ENCODE data around the gene PRXL2A.
"Not testable (repeated sequence)": the region's sequence is repeated elsewhere in the genome, so short reads cannot be mapped to it uniquely, and the experiment has no call there.

PRXL2A gene

DNA sequence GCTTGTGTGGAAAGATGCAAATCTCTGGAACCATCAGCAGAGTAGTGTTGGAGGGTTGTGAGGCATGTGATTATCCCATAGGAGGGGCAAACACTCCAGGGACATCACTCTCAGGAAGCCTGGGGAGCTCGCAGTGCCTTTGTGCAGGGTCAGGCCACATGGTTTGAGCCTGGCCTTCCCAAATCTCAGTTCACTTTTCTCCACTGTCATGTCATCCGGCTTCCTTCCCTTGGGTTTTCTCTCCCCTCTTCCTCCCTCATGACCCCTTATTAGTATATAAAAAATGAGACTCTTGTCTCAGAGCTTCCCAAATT is 66.2 kb downstream of the PRXL2A start:
- no peak for DNase-seq (ENCODE audit: low read depth, low spot score)
- no CpG with 5 or more reads among the region's 2 CpGs for WGBS (ENCODE audit: insufficient coverage, insufficient read length)
- Histone ChIP-seq H3K4me1 (ENCODE audit: control insufficient read depth, insufficient read depth, low read length) (peaks cover 11% of the 10 kb centered on the region), H3K9me3 (ENCODE audit: control insufficient read depth, insufficient read depth, low read length) (no peaks in the 10 kb centered on the region), H3K36me3 (ENCODE audit: control insufficient read depth, insufficient read depth, low read length) (no peaks in the 10 kb centered on the region), H3K27me3 (ENCODE audit: control insufficient read depth, insufficient read depth, low read length) (no peaks in the 10 kb centered on the region), H3K4me3 (ENCODE audit: low read length) (no peak overlapping the region), H3K27ac (ENCODE audit: low read length) (no peak overlapping the region)

DNA sequence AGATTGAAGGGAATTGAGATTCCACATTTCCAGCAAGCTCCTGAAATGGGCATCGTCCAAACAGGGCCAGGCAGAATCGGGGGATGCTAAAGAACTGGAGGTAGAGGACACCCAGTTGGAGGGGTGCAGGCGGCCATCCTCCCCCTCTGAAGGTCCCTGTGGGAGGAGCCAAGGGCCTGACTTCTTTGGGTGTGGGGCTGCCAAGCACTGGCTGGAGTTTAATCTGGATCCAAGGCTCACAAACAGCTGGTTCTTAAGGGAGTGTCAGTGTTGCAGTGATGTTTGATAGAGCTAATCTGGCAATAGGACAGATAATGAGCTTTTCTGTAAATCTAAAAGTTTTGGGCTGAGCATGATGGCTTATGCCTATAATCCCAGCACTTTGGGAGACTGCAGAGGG is 66.6 kb downstream of the PRXL2A start:
- Histone ChIP-seq H3K27me3 (ENCODE audit: control insufficient read depth, insufficient read depth, low read length) (no peaks in the 10 kb centered on the region), H3K4me1 (ENCODE audit: control insufficient read depth, insufficient read depth, low read length) (peaks cover 11% of the 10 kb centered on the region), H3K4me3 (ENCODE audit: low read length) (no peak overlapping the region), H3K36me3 (ENCODE audit: control insufficient read depth, insufficient read depth, low read length) (no peaks in the 10 kb centered on the region), H3K9me3 (ENCODE audit: control insufficient read depth, insufficient read depth, low read length) (no peaks in the 10 kb centered on the region), H3K27ac (ENCODE audit: low read length) (no peak overlapping the region)
- DNase-seq (ENCODE audit: low read depth, low spot score): no peak
- no CpG with 5 or more reads among the region's 3 CpGs for WGBS (ENCODE audit: insufficient coverage, insufficient read length)

DNA sequence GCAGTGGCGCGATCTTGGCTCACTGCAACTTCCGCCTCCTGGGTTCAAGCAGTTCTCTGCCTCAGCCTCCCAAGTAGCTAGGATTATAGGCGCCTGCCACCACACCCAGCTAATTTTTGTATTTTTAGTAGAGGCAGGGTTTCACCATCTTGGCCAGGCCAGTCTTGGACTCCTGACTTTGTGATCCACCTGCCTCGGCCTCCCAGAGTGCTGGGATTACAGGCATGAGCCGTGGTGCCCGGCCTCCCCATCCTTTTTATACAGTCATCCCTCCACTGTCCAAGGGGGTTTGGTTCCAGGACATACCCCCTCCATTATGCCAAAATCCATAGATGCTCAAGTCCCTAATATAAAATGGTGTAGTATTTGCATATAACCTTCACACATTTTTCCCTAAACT is 67.3 kb downstream of the PRXL2A start:
- not testable (repeated sequence) for H3K27me3 ChIP-seq (ENCODE audit: control insufficient read depth, insufficient read depth, low read length); H3K36me3 ChIP-seq (ENCODE audit: control insufficient read depth, insufficient read depth, low read length); H3K9me3 ChIP-seq (ENCODE audit: control insufficient read depth, insufficient read depth, low read length); DNase-seq (ENCODE audit: low read depth, low spot score); H3K27ac ChIP-seq (ENCODE audit: low read length); H3K4me3 ChIP-seq (ENCODE audit: low read length)
- H3K4me1 ChIP-seq (ENCODE audit: control insufficient read depth, insufficient read depth, low read length): peaks cover 11% of the 10 kb centered on the region
- no CpG with 5 or more reads among the region's 7 CpGs for WGBS (ENCODE audit: insufficient coverage, insufficient read length)

DNA sequence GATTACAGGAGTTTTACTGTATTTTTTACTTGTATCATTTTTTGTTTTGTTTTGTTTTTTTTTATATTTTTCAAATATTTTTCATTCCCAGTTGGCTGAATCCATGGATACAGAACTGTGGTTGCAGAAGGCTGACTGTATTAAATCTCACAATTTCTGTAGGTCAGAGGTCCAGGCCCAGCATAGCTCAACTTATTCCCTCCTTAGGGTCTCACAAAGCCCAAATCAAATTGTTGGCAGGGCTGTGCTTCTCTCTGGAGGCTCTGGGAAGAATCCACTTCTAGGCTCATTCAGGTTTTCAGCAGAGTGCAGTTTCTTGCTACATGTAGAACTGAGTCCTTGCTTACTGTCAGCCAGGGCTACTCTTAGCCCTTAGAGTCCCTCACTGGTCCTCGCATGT is 68.3 kb downstream of the PRXL2A start:
- Histone ChIP-seq H3K4me3 (ENCODE audit: low read length) (no peak overlapping the region), H3K4me1 (ENCODE audit: control insufficient read depth, insufficient read depth, low read length) (peaks cover 11% of the 10 kb centered on the region), H3K27ac (ENCODE audit: low read length) (no peak overlapping the region), H3K36me3 (ENCODE audit: control insufficient read depth, insufficient read depth, low read length) (no peaks in the 10 kb centered on the region), H3K9me3 (ENCODE audit: control insufficient read depth, insufficient read depth, low read length) (no peaks in the 10 kb centered on the region), H3K27me3 (ENCODE audit: control insufficient read depth, insufficient read depth, low read length) (no peaks in the 10 kb centered on the region)
- no peak for DNase-seq (ENCODE audit: low read depth, low spot score)
- no CpG with 5 or more reads among the region's 1 CpG for WGBS (ENCODE audit: insufficient coverage, insufficient read length)

DNA sequence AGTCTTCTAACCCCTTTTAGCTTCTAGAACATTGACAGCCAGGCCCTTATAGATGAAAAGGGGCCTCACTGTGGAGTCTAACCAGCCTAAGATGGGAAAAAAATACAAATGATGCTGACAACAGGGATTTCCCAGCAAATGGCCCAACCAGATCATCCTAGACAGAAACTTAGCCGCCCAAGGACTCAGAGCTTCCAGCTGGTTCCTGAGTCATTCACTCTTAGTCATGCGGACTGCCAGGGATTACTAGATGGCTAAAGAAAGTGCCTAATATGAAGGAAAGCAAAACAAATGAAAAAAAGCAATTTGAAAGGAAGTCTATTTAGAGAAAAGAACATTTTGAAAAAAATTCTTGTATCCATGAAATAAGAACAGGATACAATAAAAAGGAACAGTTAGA is 69.5 kb downstream of the PRXL2A start:
- no peak overlapping the region for H3K27ac ChIP-seq (ENCODE audit: low read length)
- H3K27me3 ChIP-seq (ENCODE audit: control insufficient read depth, insufficient read depth, low read length): no peaks in the 10 kb centered on the region
- H3K4me3 ChIP-seq (ENCODE audit: low read length): no peak overlapping the region
- H3K36me3 ChIP-seq (ENCODE audit: control insufficient read depth, insufficient read depth, low read length): no peaks in the 10 kb centered on the region
- H3K9me3 ChIP-seq (ENCODE audit: control insufficient read depth, insufficient read depth, low read length): no peaks in the 10 kb centered on the region
- DNase-seq (ENCODE audit: low read depth, low spot score): no peak
- WGBS (ENCODE audit: insufficient coverage, insufficient read length): no CpG with 5 or more reads among the region's 2 CpGs
- H3K4me1 ChIP-seq (ENCODE audit: control insufficient read depth, insufficient read depth, low read length): peaks cover 11% of the 10 kb centered on the region

DNA sequence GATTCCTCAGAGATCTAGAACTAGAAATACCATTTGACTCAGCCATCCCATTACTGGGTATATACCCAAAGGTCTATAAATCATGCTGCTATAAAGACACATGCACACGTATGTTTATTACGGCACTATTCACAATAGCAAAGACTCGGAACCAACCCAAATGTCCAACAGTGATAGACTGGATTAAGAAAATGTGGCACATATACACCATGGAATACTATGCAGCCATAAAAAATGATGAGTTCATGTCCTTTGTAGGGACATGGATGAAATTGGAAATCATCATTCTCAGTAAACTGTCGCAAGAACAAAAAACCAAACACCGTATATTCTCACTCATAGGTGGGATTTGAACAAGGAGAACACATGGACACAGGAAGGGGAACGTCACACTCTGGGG is 72.0 kb downstream of the PRXL2A start:
- DNase-seq (ENCODE audit: low read depth, low spot score); H3K27me3 ChIP-seq (ENCODE audit: control insufficient read depth, insufficient read depth, low read length); H3K4me3 ChIP-seq (ENCODE audit: low read length); H3K4me1 ChIP-seq (ENCODE audit: control insufficient read depth, insufficient read depth, low read length); H3K9me3 ChIP-seq (ENCODE audit: control insufficient read depth, insufficient read depth, low read length); H3K27ac ChIP-seq (ENCODE audit: low read length); H3K36me3 ChIP-seq (ENCODE audit: control insufficient read depth, insufficient read depth, low read length): not testable (repeated sequence)
- WGBS (ENCODE audit: insufficient coverage, insufficient read length): no CpG with 5 or more reads among the region's 6 CpGs

DNA sequence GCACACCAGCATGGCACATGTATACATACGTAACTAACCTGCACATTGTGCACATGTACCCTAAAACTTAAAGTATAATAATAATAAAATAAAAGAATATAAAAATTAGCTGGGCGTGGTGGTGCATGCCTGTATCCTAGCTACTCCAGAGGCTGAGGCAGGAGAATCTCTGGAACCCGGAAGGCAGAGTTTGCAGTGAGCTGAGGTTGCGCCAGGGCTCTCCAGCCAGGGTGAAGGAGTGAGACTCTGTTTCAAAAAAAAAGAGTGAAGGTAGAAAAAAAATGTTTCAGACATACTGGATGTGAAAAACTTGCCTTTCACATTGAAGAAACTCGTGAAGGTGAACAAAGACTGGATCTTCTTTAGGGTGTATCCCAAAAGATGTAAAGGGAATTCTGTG is 72.5 kb downstream of the PRXL2A start:
- DNase-seq (ENCODE audit: low read depth, low spot score): no peak
- H3K9me3 ChIP-seq (ENCODE audit: control insufficient read depth, insufficient read depth, low read length): no peaks in the 10 kb centered on the region
- WGBS (ENCODE audit: insufficient coverage, insufficient read length): no CpG with 5 or more reads among the region's 5 CpGs
- peaks cover 1% of the 10 kb centered on the region for H3K4me1 ChIP-seq (ENCODE audit: control insufficient read depth, insufficient read depth, low read length)
- H3K27me3 ChIP-seq (ENCODE audit: control insufficient read depth, insufficient read depth, low read length): no peaks in the 10 kb centered on the region
- H3K4me3 ChIP-seq (ENCODE audit: low read length): no peak overlapping the region
- no peak overlapping the region for H3K27ac ChIP-seq (ENCODE audit: low read length)
- no peaks in the 10 kb centered on the region for H3K36me3 ChIP-seq (ENCODE audit: control insufficient read depth, insufficient read depth, low read length)

DNA sequence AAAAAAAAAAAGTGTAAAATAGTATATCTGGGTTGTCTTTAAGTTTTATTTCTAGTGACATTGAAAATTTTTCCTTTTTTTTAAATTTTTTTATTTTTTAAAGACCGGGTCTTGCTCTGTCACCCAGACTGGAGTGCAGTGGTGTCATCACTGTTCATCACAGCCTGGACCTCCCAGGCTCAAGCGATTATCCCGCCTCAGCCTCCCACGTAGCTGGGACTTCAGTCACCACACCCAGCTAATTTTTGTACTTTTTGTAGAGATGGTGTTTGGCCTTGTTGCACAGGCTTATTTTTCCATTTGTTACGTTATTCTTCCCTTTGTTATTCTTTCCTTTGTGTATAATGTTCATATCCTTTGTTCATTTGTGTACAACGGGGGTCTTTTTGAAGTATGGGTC is 75.9 kb downstream of the PRXL2A start:
- Histone ChIP-seq H3K36me3 (ENCODE audit: control insufficient read depth, insufficient read depth, low read length) (no peaks in the 10 kb centered on the region; the same call in 1 of the 2 replicates), H3K9me3 (ENCODE audit: control insufficient read depth, insufficient read depth, low read length) (no peaks in the 10 kb centered on the region), H3K4me3 (ENCODE audit: low read length) (no peak overlapping the region), H3K27ac (ENCODE audit: low read length) (no peak overlapping the region), H3K27me3 (ENCODE audit: control insufficient read depth, insufficient read depth, low read length) (no peaks in the 10 kb centered on the region), H3K4me1 (ENCODE audit: control insufficient read depth, insufficient read depth, low read length) (peaks cover 6% of the 10 kb centered on the region)
- DNase-seq (ENCODE audit: low read depth, low spot score): no peak
- no CpG with 5 or more reads among the region's 6 CpGs for WGBS (ENCODE audit: insufficient coverage, insufficient read length)

DNA sequence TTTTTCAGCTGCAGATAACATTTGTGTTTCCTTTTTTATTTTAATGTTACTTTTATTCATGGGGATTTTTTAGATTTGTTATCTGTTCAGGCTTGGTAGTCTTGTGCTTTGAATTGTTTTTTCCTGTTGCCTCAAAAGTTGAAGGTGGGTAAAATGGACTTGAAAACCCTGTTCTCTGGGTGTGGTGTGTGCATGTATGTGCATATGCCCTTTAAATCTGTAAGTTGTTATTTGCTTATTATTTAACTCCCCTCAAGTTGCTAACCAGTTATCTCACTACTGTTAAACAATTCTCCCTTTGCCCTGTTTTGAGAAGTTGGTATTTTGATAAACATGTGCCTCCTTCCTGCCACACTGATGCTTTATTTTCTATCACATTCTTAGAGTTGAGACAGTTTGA is 76.3 kb downstream of the PRXL2A start:
- DNase-seq (ENCODE audit: low read depth, low spot score): no peak
- Histone ChIP-seq H3K27me3 (ENCODE audit: control insufficient read depth, insufficient read depth, low read length) (no peaks in the 10 kb centered on the region), H3K9me3 (ENCODE audit: control insufficient read depth, insufficient read depth, low read length) (no peaks in the 10 kb centered on the region), H3K4me3 (ENCODE audit: low read length) (no peak overlapping the region), H3K4me1 (ENCODE audit: control insufficient read depth, insufficient read depth, low read length) (peaks cover 6% of the 10 kb centered on the region), H3K36me3 (ENCODE audit: control insufficient read depth, insufficient read depth, low read length) (no peaks in the 10 kb centered on the region; the same call in 1 of the 2 replicates), H3K27ac (ENCODE audit: low read length) (no peak overlapping the region)

DNA sequence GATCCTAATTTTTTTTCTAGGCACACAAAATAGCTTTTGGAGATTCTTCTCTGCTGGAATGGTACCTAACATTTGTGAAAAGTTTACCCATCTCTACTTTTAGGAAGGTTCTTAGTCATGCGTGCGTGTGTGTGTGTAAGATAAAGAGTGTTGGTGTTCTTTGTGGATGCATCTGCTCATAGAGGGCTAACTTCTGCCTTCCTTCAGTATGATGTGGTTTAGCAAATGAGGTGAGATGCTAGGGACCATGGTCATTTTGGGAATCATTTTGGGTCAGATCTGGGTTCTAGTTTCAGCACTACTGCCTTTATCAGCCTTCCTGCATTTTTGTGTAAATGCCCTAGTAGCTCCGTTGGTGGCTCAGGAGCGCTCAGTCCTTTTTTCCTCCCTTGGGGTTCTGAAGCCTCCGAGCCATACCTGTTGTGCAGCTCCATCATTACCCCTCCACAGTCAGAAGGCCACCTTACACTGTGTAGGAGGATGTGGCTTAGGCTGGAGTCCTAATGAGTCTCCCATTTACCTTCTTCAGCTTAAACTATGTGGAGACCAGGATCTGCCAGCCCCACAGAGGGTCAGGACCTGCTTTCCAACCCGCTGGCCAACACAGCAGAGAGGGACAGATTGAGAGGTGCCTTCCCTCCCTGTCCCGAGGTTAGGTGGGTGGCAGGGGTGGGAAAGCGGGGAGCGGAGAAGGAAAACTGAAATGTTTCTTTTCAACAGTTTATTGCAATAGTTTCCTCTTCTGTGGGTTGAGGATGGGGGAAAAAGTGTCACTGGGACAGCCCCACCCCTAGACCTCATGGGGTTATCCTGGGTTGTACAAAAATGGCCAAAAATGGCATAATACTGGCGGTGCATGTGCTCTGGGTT is 77.0 kb downstream of the PRXL2A start:
- no peak overlapping the region for H3K4me3 ChIP-seq (ENCODE audit: low read length)
- WGBS (ENCODE audit: insufficient coverage, insufficient read length): no CpG with 5 or more reads among the region's 10 CpGs
- peaks cover 6% of the 10 kb centered on the region for H3K4me1 ChIP-seq (ENCODE audit: control insufficient read depth, insufficient read depth, low read length)
- DNase-seq (ENCODE audit: low read depth, low spot score): no peak
- H3K27ac ChIP-seq (ENCODE audit: low read length): no peak overlapping the region
- H3K27me3 ChIP-seq (ENCODE audit: control insufficient read depth, insufficient read depth, low read length): no peaks in the 10 kb centered on the region
- H3K9me3 ChIP-seq (ENCODE audit: control insufficient read depth, insufficient read depth, low read length): no peaks in the 10 kb centered on the region
- H3K36me3 ChIP-seq (ENCODE audit: control insufficient read depth, insufficient read depth, low read length): no peaks in the 10 kb centered on the region; the same call in 1 of the 2 replicates
